Tibial nerve (tissue), 4 donors: ENCODE results near the gene SCGB3A1. TPM values are rescaled to one million over a fixed set of nuclear protein-coding genes. Genes with fewer than 3 reads are reported as not detected.

Experiments used
- DNase-seq, 2 donors: peaks; one replicate each; pipeline ENCODE4 v3.0.0-alpha.2; 2019; ENCODE audit warnings: low spot score in 2 of 2
- H3K27ac ChIP-seq, 4 donors: fragments of 200-600 bp; sonication (generic) in 3 of 4; one replicate each; pipeline ENCODE4 v1.5.1; 2017 to 2019; ENCODE audit warnings: mild to moderate bottlenecking in 1 of 4
- H3K27me3 ChIP-seq, 2 donors: fragments of 200-600 bp; sonication (generic) in 1 of 2; one replicate each; pipeline versions ENCODE4 v1.5.1 to v1.6.0; 2017 to 2019
- H3K36me3 ChIP-seq, 3 donors: fragments of 200-600 bp; sonication (generic); one replicate each; pipeline ENCODE4 v1.5.1; 2018 to 2019
- H3K4me1 ChIP-seq, 4 donors: fragments of 200-600 bp; sonication (generic) in 3 of 4; one replicate each; pipeline ENCODE4 v1.5.1; 2017 to 2019
- H3K4me3 ChIP-seq, 4 donors: fragments of 200-600 bp; sonication (generic) in 3 of 4; one replicate each; pipeline ENCODE4 v1.5.1; 2017 to 2019; ENCODE audit warnings: mild to moderate bottlenecking in 1 of 4, moderate library complexity in 1 of 4
- H3K9me3 ChIP-seq, 4 donors: fragments of 200-600 bp; sonication (generic) in 3 of 4; one replicate each; pipeline ENCODE4 v1.5.1; 2017 to 2019
- CTCF ChIP-seq, 5 experiments: fragments of 200-600 bp in 3 of 5; fragments of 450-650 bp in 2 of 5; sonication (generic) in 3 of 5; IDR thresholded peaks; one replicate each; pipeline ENCODE4 v1.5.1; 2016 to 2019; ENCODE audit warnings: antibody characterized with exemption in 5 of 5, mild to moderate bottlenecking in 3 of 5, moderate library complexity in 2 of 5
- EP300 ChIP-seq, 2 donors: sonication (generic); formaldehyde crosslinking; IDR thresholded peaks; one replicate each; pipeline ENCODE4 v1.6.1; 2017; ENCODE audit warnings: antibody characterized with exemption in 2 of 2, mild to moderate bottlenecking in 1 of 2
- POLR2A ChIP-seq, 2 donors: fragments of 450-650 bp; IDR thresholded peaks; one replicate each; pipeline ENCODE4 v1.6.1; 2017; ENCODE audit warnings: antibody characterized with exemption in 2 of 2, mild to moderate bottlenecking in 2 of 2, moderate library complexity in 2 of 2
- WGBS, 2 donors: methylation state at CpG; one replicate each; pipeline ENCODE4 v1.1.5; 2018; 5-methylcytosine and 5-hydroxymethylcytosine counted together
- total RNA-seq, 4 donors: library from RNA; depleted of rRNA; stranded (reverse); fragments of >200 nt; gene quantifications; one replicate each; pipeline ENCODE4 v1.1.0, GENCODE V29; 2016

Gene SCGB3A1
- total RNA-seq, 4 donors from 2014 or later = not detected

- no peaks in the 10 kb centered on the region for H3K4me1 ChIP-seq
- H3K4me3 ChIP-seq = no peak overlapping the region
- no peaks in the 10 kb centered on the region for H3K27me3 ChIP-seq
- TF ChIP-seq POLR2A (IDR thresholded peaks at IDR 0.05) (no peak), EP300 (IDR thresholded peaks at IDR 0.05) (no peak), CTCF (IDR thresholded peaks at IDR 0.05) (no peak)
- peaks cover 0 to 9% (median 0%) of the 10 kb centered on the region in 4 donors for H3K9me3 ChIP-seq
- no peak overlapping the region for H3K27ac ChIP-seq
- H3K36me3 ChIP-seq = no peaks in the 10 kb centered on the region
- no peak for DNase-seq
- 45 to 69% methylated on average over 9 to 10 of the region's 10 CpGs for WGBS, 2 donors
These were observed 41.5 kb upstream of the SCGB3A1 start for GRCh38 chr5:180632768-180633167.

- Histone ChIP-seq H3K4me3 (no peak overlapping the region), H3K9me3 (peaks cover 0 to 9% (median 0%) of the 10 kb centered on the region in 4 donors), H3K27ac (no peak overlapping the region), H3K27me3 (no peaks in the 10 kb centered on the region), H3K36me3 (no peaks in the 10 kb centered on the region), H3K4me1 (no peaks in the 10 kb centered on the region)
- TF ChIP-seq EP300 (IDR thresholded peaks at IDR 0.05) (no peak), CTCF (IDR thresholded peaks at IDR 0.05) (no peak), POLR2A (IDR thresholded peaks at IDR 0.05) (no peak)
- no peak for DNase-seq
- WGBS, 2 donors = 72% methylated on average over 23 to 34 of the region's 36 CpGs
These were observed 40.5 kb upstream of the SCGB3A1 start for GRCh38 chr5:180631549-180632383.

- 92% methylated on average over 17 of the region's 22 CpGs for WGBS, 2 donors
- Histone ChIP-seq H3K4me3 (no peak overlapping the region), H3K27me3 (no peaks in the 10 kb centered on the region)
These were observed 39.1 kb upstream of the SCGB3A1 start for GRCh38 chr5:180630426-180630825.

GRCh38 chr5:180629831-180630382 lies 38.6 kb upstream of the SCGB3A1 start:
- Histone ChIP-seq H3K27ac (no peak overlapping the region), H3K4me1 (no peaks in the 10 kb centered on the region), H3K36me3 (no peaks in the 10 kb centered on the region), H3K4me3 (no peak overlapping the region), H3K9me3 (no peaks in the 10 kb centered on the region), H3K27me3 (no peaks in the 10 kb centered on the region)
- TF ChIP-seq POLR2A (IDR thresholded peaks at IDR 0.05) (no peak), EP300 (IDR thresholded peaks at IDR 0.05) (no peak), CTCF (IDR thresholded peaks at IDR 0.05) (no peak)
- no peak for DNase-seq
- WGBS, 2 donors = 90 to 97% methylated on average over 18 to 23 of the region's 25 CpGs

More at GRCh38 chr5:180630426-180630825, 39.1 kb upstream of the SCGB3A1 start:
- no peak for DNase-seq
- TF ChIP-seq CTCF (IDR thresholded peaks at IDR 0.05) (no peak), EP300 (IDR thresholded peaks at IDR 0.05) (no peak), POLR2A (IDR thresholded peaks at IDR 0.05) (no peak)
- no peak overlapping the region for H3K27ac ChIP-seq
- H3K36me3 ChIP-seq = no peaks in the 10 kb centered on the region
- H3K9me3 ChIP-seq = no peaks in the 10 kb centered on the region
- no peaks in the 10 kb centered on the region for H3K4me1 ChIP-seq
